HepG2 (cell line): ENCODE data around the gene DUSP9.

Source experiments
- ATF7 ChIP-seq, 2 experiments: fragments of 450-650 bp in 1 of 2; sonication (generic) in 1 of 2; formaldehyde crosslinking in 1 of 2; IDR thresholded peaks; 2 replicates each; pipeline versions ENCODE4 v1.4.0 to v1.6.1; 2016 to 2020; ENCODE audit warnings: antibody characterized with exemption in 1 of 2, mild to moderate bottlenecking in 1 of 2, missing genetic modification reagents in 1 of 2
- FOXJ3 ChIP-seq: sonication (generic); formaldehyde crosslinking; IDR thresholded peaks from 2 replicates; pipeline ENCODE4 v1.4.0; 2020; ENCODE audit warnings: missing genetic modification reagents, mild to moderate bottlenecking, borderline replicate concordance
- HDAC2 ChIP-seq: sonication (generic); formaldehyde crosslinking; IDR thresholded peaks from 2 replicates; pipeline ENCODE4 v1.4.0; 2020; ENCODE audit warnings: missing genetic modification reagents
- HNRNPLL ChIP-seq: fragments of 200-400 bp; formaldehyde crosslinking; IDR thresholded peaks from 2 replicates; pipeline ENCODE4 v1.6.1; 2017; ENCODE audit warnings: mild to moderate bottlenecking, low read depth, low read length; ENCODE audit not compliant: poor library complexity, severe bottlenecking
- USF2 ChIP-seq, 2 experiments: sonication (generic) in 1 of 2; formaldehyde crosslinking in 1 of 2; IDR thresholded peaks; 2 replicates each; pipeline versions ENCODE4 v1.5.1 to v1.6.1; 2011 to 2020; ENCODE audit warnings: borderline replicate concordance in 1 of 2, low read depth in 1 of 2, low read length in 1 of 2, mild to moderate bottlenecking in 1 of 2, missing genetic modification reagents in 1 of 2, moderate library complexity in 1 of 2
- ZNF639 ChIP-seq: conservative IDR thresholded peaks from 2 replicates; pipeline ENCODE4 v1.6.1; 2018; ENCODE audit warnings: missing genetic modification reagents
- ZZZ3 ChIP-seq: sonication (generic); formaldehyde crosslinking; IDR thresholded peaks from 2 replicates; pipeline ENCODE4 v1.4.0; 2020; ENCODE audit warnings: missing genetic modification reagents, mild to moderate bottlenecking, borderline replicate concordance

GRCh38 chrX:153700376-153700945, 53.5 kb downstream of the DUSP9 start:
- TF ChIP-seq USF2 (IDR thresholded peaks at IDR 0.05; ENCODE audit: low read depth, low read length) (no peak), USF2 (CRISPR knock-in tag; IDR thresholded peaks at IDR 0.05; ENCODE audit: borderline replicate concordance) (no peak), HNRNPLL (no peak), ZZZ3 (no peak), ZNF639 (CRISPR knock-in tag) (no peak), ATF7 (IDR thresholded peaks at IDR 0.05) (no peak), ATF7 (CRISPR knock-in tag; IDR thresholded peaks at IDR 0.05) (no peak), FOXJ3 (no peak), HDAC2 (CRISPR knock-in tag) (no peak)
